VCaP (cell line): ENCODE data around the gene HOXA4.
A peak's percentile ranks its signal among the peaks of the same experiment; 100 is the strongest.

Experiments used
- H3K27ac ChIP-seq: fragments of 450-650 bp; 2 replicates; pipeline ENCODE4 v1.5.1; 2017
- TF ChIP-seq, protein P1 (sequence below): fragments of 450-650 bp; conservative IDR thresholded peaks from 2 replicates; pipeline ENCODE4 v1.5.1; 2017; ENCODE audit warnings: mild to moderate bottlenecking, moderate library complexity

HOXA4 gene

DNA sequence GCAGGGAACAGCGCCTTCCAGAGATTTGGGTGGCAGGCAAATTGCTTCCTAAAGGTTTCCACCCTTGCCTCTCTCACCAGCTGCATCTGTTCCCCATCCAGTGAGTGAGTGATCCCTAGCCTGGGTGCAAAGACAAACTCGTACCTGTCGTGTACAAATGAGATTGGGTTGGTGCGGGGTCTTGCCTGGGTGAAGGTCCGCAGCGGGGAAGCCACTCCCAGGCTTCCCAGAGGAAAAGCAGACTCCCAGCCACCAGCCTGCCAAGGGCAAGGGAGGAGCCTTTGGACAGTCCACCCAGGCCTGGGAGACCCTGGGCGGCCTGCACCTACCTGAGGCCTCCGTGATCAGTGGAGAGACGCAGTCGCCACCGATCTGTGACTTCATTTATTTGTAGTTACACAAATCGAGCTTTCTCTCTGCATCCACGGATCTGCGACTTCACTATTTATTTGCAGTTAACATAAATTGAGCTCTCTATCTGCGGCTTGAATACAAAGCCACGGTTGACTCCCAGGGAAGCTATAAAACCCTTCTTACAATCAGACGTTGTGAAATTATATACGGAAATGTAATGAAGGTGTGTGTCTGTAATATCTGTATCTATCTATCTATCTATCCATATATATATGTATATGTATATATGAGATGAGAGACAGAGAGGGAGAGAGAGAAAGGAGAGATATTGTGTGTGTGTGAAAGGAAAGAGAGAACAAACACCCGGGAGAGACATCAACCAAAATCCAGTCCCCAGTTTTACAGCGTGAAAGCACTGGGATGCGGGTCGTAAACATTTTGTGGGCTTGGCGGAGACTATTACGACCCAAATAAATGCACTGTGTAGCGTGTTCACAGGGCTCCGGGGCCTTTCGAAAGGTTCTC is 28.9 kb upstream of the HOXA4 start:
- peak overlapping the region; percentile 99 for H3K27ac ChIP-seq
- TF ChIP-seq, protein P1, sequence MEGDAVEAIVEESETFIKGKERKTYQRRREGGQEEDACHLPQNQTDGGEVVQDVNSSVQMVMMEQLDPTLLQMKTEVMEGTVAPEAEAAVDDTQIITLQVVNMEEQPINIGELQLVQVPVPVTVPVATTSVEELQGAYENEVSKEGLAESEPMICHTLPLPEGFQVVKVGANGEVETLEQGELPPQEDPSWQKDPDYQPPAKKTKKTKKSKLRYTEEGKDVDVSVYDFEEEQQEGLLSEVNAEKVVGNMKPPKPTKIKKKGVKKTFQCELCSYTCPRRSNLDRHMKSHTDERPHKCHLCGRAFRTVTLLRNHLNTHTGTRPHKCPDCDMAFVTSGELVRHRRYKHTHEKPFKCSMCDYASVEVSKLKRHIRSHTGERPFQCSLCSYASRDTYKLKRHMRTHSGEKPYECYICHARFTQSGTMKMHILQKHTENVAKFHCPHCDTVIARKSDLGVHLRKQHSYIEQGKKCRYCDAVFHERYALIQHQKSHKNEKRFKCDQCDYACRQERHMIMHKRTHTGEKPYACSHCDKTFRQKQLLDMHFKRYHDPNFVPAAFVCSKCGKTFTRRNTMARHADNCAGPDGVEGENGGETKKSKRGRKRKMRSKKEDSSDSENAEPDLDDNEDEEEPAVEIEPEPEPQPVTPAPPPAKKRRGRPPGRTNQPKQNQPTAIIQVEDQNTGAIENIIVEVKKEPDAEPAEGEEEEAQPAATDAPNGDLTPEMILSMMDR = no peak

- TF ChIP-seq, protein P1 = no peak
- peak overlapping the region; percentile 99; the same call in 1 of the 2 replicates for H3K27ac ChIP-seq
Measured at GRCh38 chr7:27158436-27159265, 28.1 kb upstream of the HOXA4 start.

DNA sequence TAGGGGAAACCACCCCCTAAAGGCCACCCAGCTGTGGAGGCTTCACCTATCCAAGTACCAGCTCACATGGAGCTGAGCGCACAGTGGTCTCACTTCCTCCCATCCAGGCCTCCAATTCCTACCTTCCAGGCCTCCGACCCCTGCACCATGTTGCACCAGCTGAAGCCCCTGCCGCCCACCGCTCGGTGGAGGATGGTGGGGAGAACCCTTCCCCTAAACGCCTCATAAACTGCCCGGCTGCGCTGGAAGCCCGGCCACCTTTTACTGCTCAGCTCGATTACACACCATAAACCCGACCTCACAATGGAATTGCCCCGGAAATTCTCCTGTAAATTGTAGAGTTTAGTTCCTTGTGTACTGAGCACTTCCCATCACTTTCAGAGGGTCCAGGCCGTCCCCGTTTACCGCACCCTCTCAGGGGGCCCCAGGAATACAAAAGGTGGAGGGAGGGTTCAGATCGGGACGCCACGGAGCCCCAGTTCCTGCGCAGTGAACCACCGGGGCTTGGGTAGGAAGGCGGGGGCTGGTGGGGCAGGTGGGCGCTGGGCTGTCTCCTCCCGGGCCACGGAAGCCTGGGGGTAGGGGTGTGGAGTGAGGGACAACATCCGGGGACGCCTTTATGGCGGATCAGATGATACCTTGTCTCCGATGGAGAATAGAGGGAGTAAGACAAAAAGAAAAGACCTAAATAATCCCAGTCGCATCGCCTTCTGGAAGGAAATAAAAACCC is 27.3 kb upstream of the HOXA4 start:
- TF ChIP-seq, protein P1 = no peak
- H3K27ac ChIP-seq = no peak overlapping the region

GRCh38 chr7:27156916-27157701 is 26.6 kb upstream of the HOXA4 start:
- TF ChIP-seq, protein P1 = no peak
- no peak overlapping the region for H3K27ac ChIP-seq

DNA sequence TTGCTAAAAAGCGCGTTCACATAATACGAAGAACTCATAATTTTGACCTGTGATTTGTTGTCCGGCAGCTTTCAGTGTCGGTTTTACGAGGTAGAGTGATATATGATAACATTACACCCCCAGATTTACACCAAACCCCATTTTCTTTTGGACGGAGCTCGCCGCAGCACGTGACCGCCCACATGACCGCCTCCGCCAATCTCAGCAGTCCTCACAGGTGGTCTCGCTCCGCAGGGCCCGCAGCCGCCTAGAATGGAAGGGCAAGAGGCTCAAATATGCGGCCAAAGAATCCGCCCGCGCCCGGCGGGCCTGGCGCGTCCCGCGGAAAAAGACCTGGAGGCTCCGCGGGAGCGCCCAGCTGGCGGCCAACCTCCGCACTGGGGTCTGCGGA is 25.9 kb upstream of the HOXA4 start, which contains the start of gene HOXA7:
HOXA7 (minus strand) TSS at position 168 of the 391 bp plus-strand sequence; CDS start at position 38, 130 bp downstream.
- TF ChIP-seq, protein P1 = no peak
- peak within 1 kb of the TSS; percentile 42; the same call in 1 of the 2 replicates for H3K27ac ChIP-seq

DNA sequence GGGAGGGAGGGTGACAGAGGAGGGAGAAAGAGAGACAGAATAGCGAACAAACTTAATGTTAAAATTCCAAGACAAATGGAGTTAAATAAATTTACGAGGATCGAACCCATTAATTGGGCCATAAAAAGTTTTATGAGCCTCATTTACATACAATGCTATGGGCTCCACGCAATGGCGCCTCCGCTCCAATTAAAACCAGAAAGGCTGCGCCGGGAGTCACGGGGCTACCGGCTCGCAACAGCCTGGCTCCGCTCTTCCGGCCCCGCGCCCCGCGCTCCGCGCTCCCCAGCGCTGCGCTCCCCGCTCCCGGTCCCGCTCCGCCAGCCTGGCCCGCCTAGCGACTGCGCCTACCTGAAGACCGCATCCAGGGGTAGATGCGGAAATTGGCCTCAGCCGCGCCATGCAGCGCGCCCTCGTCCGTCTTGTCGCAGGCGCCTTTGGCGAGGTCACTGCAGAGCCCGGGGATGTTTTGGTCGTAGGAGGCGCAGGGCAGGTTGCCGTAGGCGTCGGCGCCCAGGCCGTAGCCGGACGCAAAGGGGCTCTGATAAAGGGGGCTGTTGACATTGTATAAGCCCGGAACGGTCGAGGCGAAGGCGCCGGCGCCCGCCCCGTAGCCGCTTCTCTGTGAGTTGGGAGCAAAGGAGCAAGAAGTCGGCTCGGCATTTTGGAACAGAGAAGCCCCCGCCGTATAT is 25.4 kb upstream of the HOXA4 start:
- TF ChIP-seq, protein P1 = no peak; the same call in 1 of the 2 replicates
- peak overlapping the region; percentile 42; the same call in 1 of the 2 replicates for H3K27ac ChIP-seq
